ENCODE measurements around the gene SESN1. TPM values are rescaled to one million over a fixed set of nuclear protein-coding genes. Genes with fewer than 3 reads are reported as not detected.

Gene SESN1
- polyA plus RNA-seq, 1 donor (not counting 4 experiments of a cell fraction or from before 2014, with no cell fraction given), result 21.4 TPM

DNA sequence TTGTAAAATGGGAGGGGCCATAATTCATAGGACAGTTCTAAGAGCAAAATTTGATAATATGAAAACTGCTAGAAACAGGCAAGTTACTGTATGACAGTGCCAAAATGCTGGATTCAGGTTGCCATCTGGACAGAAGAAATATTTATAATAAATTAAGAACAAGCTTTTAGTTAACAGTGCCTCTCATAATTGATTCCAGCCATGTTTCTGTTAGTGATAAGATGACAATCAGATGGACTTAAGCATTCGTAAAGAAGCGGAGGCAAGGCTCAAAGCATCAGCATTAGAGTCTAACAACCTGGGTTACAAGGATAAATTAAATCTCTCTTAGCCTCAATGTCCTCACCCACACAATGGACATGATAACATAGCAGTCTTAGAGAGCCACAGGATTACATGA, 61.0 kb downstream of the SESN1 start:
- Histone ChIP-seq H3K27me3 (ENCODE audit: control insufficient read depth, extremely low read depth, insufficient read depth, low read length) (no peaks in the 10 kb centered on the region), H4K20me1 (ENCODE audit: control insufficient read depth, extremely low read depth, insufficient read depth, low read length) (no peaks in the 10 kb centered on the region), H2AFZ (ENCODE audit: control insufficient read depth, low read length) (no peak overlapping the region), H3K9ac (ENCODE audit: control insufficient read depth, extremely low read depth, insufficient read depth, low read length) (no peak overlapping the region), H3K27ac (ENCODE audit: control insufficient read depth, insufficient read depth, low read length) (no peak overlapping the region), H3K4me1 (ENCODE audit: control insufficient read depth, extremely low read depth, insufficient read depth, low read length) (no peaks in the 10 kb centered on the region), H3K9me1 (ENCODE audit: control insufficient read depth, extremely low read depth, insufficient read depth, low read length) (no peaks in the 10 kb centered on the region), H3K79me2 (ENCODE audit: control insufficient read depth, insufficient read depth, low read length) (no peaks in the 10 kb centered on the region), H3K36me3 (ENCODE audit: control insufficient read depth in 2 of 2, extremely low read depth in 1 of 2, insufficient read depth in 2 of 2, low read length in 2 of 2) (no peaks in the 10 kb centered on the region), H3K9me3 (ENCODE audit: control insufficient read depth, low read depth, low read length) (no peaks in the 10 kb centered on the region), H3K4me2 (ENCODE audit: control insufficient read depth, extremely low read depth, insufficient read depth, low read depth, low read length) (no peak overlapping the region), H3K4me3 (ENCODE audit: control insufficient read depth in 2 of 3, extremely low read depth in 1 of 3, insufficient read depth in 2 of 3, low read depth in 1 of 3, low read length in 3 of 3) (no peak overlapping the region)
- dilution Hi-C loops (cut with MboI; ENCODE audit: extremely low pct_ligation_motif_present, low sequenced_read_pairs), result no loop called here
- FAIRE-seq (no peak), DNase-seq (ENCODE audit: low read depth, low spot score) (no peak)
- TF ChIP-seq, protein P1, sequence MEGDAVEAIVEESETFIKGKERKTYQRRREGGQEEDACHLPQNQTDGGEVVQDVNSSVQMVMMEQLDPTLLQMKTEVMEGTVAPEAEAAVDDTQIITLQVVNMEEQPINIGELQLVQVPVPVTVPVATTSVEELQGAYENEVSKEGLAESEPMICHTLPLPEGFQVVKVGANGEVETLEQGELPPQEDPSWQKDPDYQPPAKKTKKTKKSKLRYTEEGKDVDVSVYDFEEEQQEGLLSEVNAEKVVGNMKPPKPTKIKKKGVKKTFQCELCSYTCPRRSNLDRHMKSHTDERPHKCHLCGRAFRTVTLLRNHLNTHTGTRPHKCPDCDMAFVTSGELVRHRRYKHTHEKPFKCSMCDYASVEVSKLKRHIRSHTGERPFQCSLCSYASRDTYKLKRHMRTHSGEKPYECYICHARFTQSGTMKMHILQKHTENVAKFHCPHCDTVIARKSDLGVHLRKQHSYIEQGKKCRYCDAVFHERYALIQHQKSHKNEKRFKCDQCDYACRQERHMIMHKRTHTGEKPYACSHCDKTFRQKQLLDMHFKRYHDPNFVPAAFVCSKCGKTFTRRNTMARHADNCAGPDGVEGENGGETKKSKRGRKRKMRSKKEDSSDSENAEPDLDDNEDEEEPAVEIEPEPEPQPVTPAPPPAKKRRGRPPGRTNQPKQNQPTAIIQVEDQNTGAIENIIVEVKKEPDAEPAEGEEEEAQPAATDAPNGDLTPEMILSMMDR (optimal IDR thresholded peaks at IDR 0.05 in 1 of 3, IDR thresholded peaks at IDR 0.05 in 1 of 3, conservative IDR thresholded peaks at IDR 0.05 in 1 of 3; ENCODE audit: extremely low read depth in 1 of 3, insufficient read depth in 2 of 3, low read length in 3 of 3), result no peak
- TF ChIP-seq EZH2 (IDR thresholded peaks at IDR 0.05; ENCODE audit: low read length), result no peak

DNA sequence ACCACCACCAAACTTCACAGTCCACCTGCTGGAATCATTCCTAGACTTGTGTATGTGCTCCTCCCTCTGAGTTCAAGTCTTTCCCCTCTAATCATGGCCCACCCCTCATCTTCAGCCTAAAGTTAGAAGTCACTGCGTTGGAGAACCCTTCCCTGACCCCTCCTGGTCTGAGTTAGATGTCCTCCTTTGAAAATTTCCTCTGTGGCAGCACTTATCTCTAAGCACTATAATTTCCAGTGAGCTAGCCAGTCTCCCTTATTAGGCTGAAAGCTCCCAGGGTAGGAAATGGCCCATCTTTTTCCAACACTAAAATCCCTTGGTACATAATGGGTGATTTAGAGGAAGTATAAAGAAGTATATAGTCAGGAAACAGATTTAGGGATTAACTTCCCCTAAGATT, 63.2 kb downstream of the SESN1 start:
- FAIRE-seq (no peak), DNase-seq (ENCODE audit: low read depth, low spot score) (no peak)
- dilution Hi-C loops (cut with MboI; ENCODE audit: extremely low pct_ligation_motif_present, low sequenced_read_pairs), result no loop called here
- H3K27me3 ChIP-seq (ENCODE audit: control insufficient read depth, extremely low read depth, insufficient read depth, low read length), result no peaks in the 10 kb centered on the region
- H3K27ac ChIP-seq (ENCODE audit: control insufficient read depth, insufficient read depth, low read length), result no peak overlapping the region
- TF ChIP-seq, protein P1 (optimal IDR thresholded peaks at IDR 0.05 in 1 of 3, IDR thresholded peaks at IDR 0.05 in 1 of 3, conservative IDR thresholded peaks at IDR 0.05 in 1 of 3; ENCODE audit: extremely low read depth in 1 of 3, insufficient read depth in 2 of 3, low read length in 3 of 3), result no peak
- no peak for TF ChIP-seq EZH2 (IDR thresholded peaks at IDR 0.05; ENCODE audit: low read length)
- no peak overlapping the region for H3K9ac ChIP-seq (ENCODE audit: control insufficient read depth, extremely low read depth, insufficient read depth, low read length)
- no peak overlapping the region for H2AFZ ChIP-seq (ENCODE audit: control insufficient read depth, low read length)
- no peaks in the 10 kb centered on the region for H3K9me1 ChIP-seq (ENCODE audit: control insufficient read depth, extremely low read depth, insufficient read depth, low read length)
- H3K4me1 ChIP-seq (ENCODE audit: control insufficient read depth, extremely low read depth, insufficient read depth, low read length), result no peaks in the 10 kb centered on the region
- H3K9me3 ChIP-seq (ENCODE audit: control insufficient read depth, low read depth, low read length), result no peaks in the 10 kb centered on the region
- H3K79me2 ChIP-seq (ENCODE audit: control insufficient read depth, insufficient read depth, low read length), result no peaks in the 10 kb centered on the region
- no peaks in the 10 kb centered on the region for H3K36me3 ChIP-seq (ENCODE audit: control insufficient read depth in 2 of 2, extremely low read depth in 1 of 2, insufficient read depth in 2 of 2, low read length in 2 of 2)
- H3K4me2 ChIP-seq (ENCODE audit: control insufficient read depth, extremely low read depth, insufficient read depth, low read depth, low read length), result no peak overlapping the region
- H3K4me3 ChIP-seq (ENCODE audit: control insufficient read depth in 2 of 3, extremely low read depth in 1 of 3, insufficient read depth in 2 of 3, low read depth in 1 of 3, low read length in 3 of 3), result no peak overlapping the region
- no peaks in the 10 kb centered on the region for H4K20me1 ChIP-seq (ENCODE audit: control insufficient read depth, extremely low read depth, insufficient read depth, low read length)

Data from keratinocyte (primary cell).